NT2/D1 (cell line): Measurements from ENCODE around the gene C1QTNF5.

Experiments
- DNase-seq: peaks from one replicate; pipeline ENCODE4 v3.0.0-alpha.2; 2011; ENCODE audit warnings: low read depth, low spot score
- H3K27me3 ChIP-seq: 2 replicates; pipeline ENCODE4 v1.6.0; 2011; ENCODE audit warnings: mild to moderate bottlenecking; ENCODE audit not compliant: insufficient read length, insufficient read depth
- H3K36me3 ChIP-seq: 2 replicates; pipeline ENCODE4 v1.6.1; 2011; ENCODE audit warnings: mild to moderate bottlenecking, low read length, mixed read lengths; ENCODE audit not compliant: insufficient read depth, insufficient read length
- H3K4me1 ChIP-seq: 2 replicates; pipeline ENCODE4 v1.5.1; 2011; ENCODE audit not compliant: insufficient read depth, insufficient read length
- H3K4me3 ChIP-seq: 2 replicates; pipeline ENCODE4 v1.5.1; 2011; ENCODE audit warnings: low read depth; ENCODE audit not compliant: insufficient read length
- H3K9ac ChIP-seq: 2 replicates; pipeline ENCODE4 v1.6.0; 2011; ENCODE audit warnings: low read depth; ENCODE audit not compliant: insufficient read length
- H3K9me3 ChIP-seq: 2 replicates; pipeline ENCODE4 v1.5.1; 2011; ENCODE audit warnings: mild to moderate bottlenecking, low read length; ENCODE audit not compliant: insufficient read depth
- SUZ12 ChIP-seq: IDR thresholded peaks from 2 replicates; pipeline ENCODE4 v1.6.1; 2011; ENCODE audit not compliant: insufficient read length, insufficient read depth; ENCODE audit errors: extremely low read depth
- YY1 ChIP-seq: IDR thresholded peaks from 2 replicates; pipeline ENCODE4 v1.6.1; 2011; ENCODE audit not compliant: insufficient read length, insufficient read depth
- ZNF274 ChIP-seq: IDR thresholded peaks from 2 replicates; pipeline ENCODE4 v1.6.1; 2011; ENCODE audit warnings: mild to moderate bottlenecking, low read depth, low read length

Gene C1QTNF5

GRCh38 chr11:119306373-119306890 is 34.3 kb downstream of the C1QTNF5 start:
- no peaks in the 10 kb centered on the region for H3K27me3 ChIP-seq
- DNase-seq, result no peak
- no peaks in the 10 kb centered on the region for H3K4me1 ChIP-seq
- H3K4me3 ChIP-seq, result no peak overlapping the region
- peaks cover 78% of the 10 kb centered on the region for H3K36me3 ChIP-seq
- H3K9me3 ChIP-seq, result no peaks in the 10 kb centered on the region
- no peak for TF ChIP-seq SUZ12
- no peak for TF ChIP-seq ZNF274
- TF ChIP-seq YY1, result no peak
- H3K9ac ChIP-seq, result no peak overlapping the region

GRCh38 chr11:119305556-119306372 is 34.9 kb downstream of the C1QTNF5 start:
- Histone ChIP-seq H3K9ac (no peak overlapping the region), H3K36me3 (peaks cover 78% of the 10 kb centered on the region), H3K4me1 (no peaks in the 10 kb centered on the region), H3K9me3 (no peaks in the 10 kb centered on the region), H3K4me3 (no peak overlapping the region), H3K27me3 (no peaks in the 10 kb centered on the region)
- TF ChIP-seq SUZ12 (no peak), ZNF274 (no peak), YY1 (no peak)
- DNase-seq, result no peak

GRCh38 chr11:119303227-119303718 is 37.4 kb downstream of the C1QTNF5 start:
- no peak for TF ChIP-seq SUZ12
- no peak for TF ChIP-seq YY1
- TF ChIP-seq ZNF274, result no peak
- H3K4me1 ChIP-seq, result no peaks in the 10 kb centered on the region
- H3K9ac ChIP-seq, result no peak overlapping the region
- DNase-seq, result no peak
- H3K36me3 ChIP-seq, result peaks cover 78% of the 10 kb centered on the region
- no peaks in the 10 kb centered on the region for H3K9me3 ChIP-seq
- no peaks in the 10 kb centered on the region for H3K27me3 ChIP-seq
- no peak overlapping the region for H3K4me3 ChIP-seq

GRCh38 chr11:119300198-119300964 is 40.3 kb downstream of the C1QTNF5 start:
- no peaks in the 10 kb centered on the region for H3K9me3 ChIP-seq
- no peak overlapping the region for H3K9ac ChIP-seq
- no peaks in the 10 kb centered on the region for H3K27me3 ChIP-seq
- H3K4me1 ChIP-seq, result no peaks in the 10 kb centered on the region
- H3K36me3 ChIP-seq, result peaks cover 81% of the 10 kb centered on the region
- no peak for DNase-seq
- no peak overlapping the region for H3K4me3 ChIP-seq
- TF ChIP-seq YY1 (no peak), ZNF274 (no peak), SUZ12 (no peak)

GRCh38 chr11:119299416-119299815 is 41.3 kb downstream of the C1QTNF5 start:
- no peak for DNase-seq
- peaks cover 79% of the 10 kb centered on the region for H3K36me3 ChIP-seq

GRCh38 chr11:119298726-119299125 is 42.0 kb downstream of the C1QTNF5 start:
- H3K27me3 ChIP-seq, result no peaks in the 10 kb centered on the region
- no peaks in the 10 kb centered on the region for H3K9me3 ChIP-seq
- no peak for DNase-seq
- H3K36me3 ChIP-seq, result peaks cover 72% of the 10 kb centered on the region
- H3K9ac ChIP-seq, result no peak overlapping the region
- H3K4me1 ChIP-seq, result no peaks in the 10 kb centered on the region
- no peak overlapping the region for H3K4me3 ChIP-seq
- TF ChIP-seq ZNF274, result no peak

More at GRCh38 chr11:119299416-119299815, 41.3 kb downstream of the C1QTNF5 start:
- Histone ChIP-seq H3K9me3 (no peaks in the 10 kb centered on the region), H3K9ac (no peak overlapping the region), H3K4me3 (no peak overlapping the region), H3K4me1 (no peaks in the 10 kb centered on the region), H3K27me3 (no peaks in the 10 kb centered on the region)
- TF ChIP-seq ZNF274 (no peak), SUZ12 (no peak), YY1 (no peak)

- TF ChIP-seq YY1, result no peak
- no peak for TF ChIP-seq ZNF274
- no peak for TF ChIP-seq SUZ12
- Histone ChIP-seq H3K9ac (no peak overlapping the region), H3K27me3 (no peaks in the 10 kb centered on the region), H3K4me3 (no peak overlapping the region), H3K9me3 (no peaks in the 10 kb centered on the region), H3K4me1 (no peaks in the 10 kb centered on the region), H3K36me3 (peaks cover 64% of the 10 kb centered on the region)
- DNase-seq, result no peak
Observed at GRCh38 chr11:119297938-119298337, 42.7 kb downstream of the C1QTNF5 start.
